OCI-LY1 (cell line): ENCODE data around the gene MYOM1.

Experiments used
- CTCF ChIP-seq: fragments of 200-600 bp; sonication (generic), shearing (Covaris generic); IDR thresholded peaks from 2 replicates; pipeline ENCODE4 v1.5.1; 2017; ENCODE audit warnings: mild to moderate bottlenecking, antibody characterized with exemption, low read length, moderate library complexity, mixed read lengths
- EZH2 ChIP-seq: fragments of 200-600 bp; sonication (generic), shearing (Covaris generic); IDR thresholded peaks from 2 replicates; pipeline ENCODE4 v1.8.0; 2017; ENCODE audit warnings: borderline replicate concordance, mixed run types, mild to moderate bottlenecking, antibody characterized with exemption, low read length, moderate library complexity, mixed read lengths

DNA sequence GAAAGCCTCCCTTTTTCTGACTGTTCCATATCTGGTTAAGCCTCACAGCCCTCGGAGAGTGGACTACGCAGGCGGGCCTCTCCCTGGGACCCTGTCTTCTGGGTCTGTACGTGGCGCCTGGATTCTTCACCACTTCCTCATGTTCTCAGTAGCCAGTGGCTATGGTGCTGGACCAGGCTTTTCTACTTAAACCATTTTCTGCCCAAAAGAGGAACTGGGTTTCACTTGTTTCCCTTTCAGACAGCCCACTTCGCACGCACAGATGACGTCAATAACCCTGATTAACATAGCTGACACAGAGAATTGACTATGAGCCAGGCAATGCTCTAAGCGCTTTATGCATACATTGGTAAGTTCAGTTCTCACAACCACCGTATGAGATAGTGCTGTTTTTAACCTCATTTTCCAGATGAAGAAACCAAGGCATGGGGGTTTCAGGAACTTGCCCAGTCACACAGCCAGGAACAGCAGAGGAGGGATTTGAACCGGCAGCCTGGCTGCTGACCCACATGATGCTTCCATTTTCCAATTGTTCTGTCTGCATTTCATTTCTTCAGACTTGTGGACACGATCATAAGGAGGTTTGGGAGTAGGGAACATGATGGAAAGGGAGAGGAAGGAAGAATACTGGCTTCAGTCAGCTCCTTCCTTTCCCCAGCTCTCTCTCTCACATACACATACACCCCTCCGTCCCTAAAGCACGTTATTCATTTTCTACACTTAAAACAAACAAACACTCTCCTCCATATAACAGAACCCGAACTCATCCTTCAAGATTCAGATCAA, 41.7 kb downstream of the MYOM1 start:
- TF ChIP-seq EZH2 = no peak
- no peak for TF ChIP-seq CTCF
